Left ventricle myocardium inferior (tissue), 1 donor: ENCODE measurements around the gene ZNF609. TPM values are rescaled to one million over a fixed set of nuclear protein-coding genes. Genes with fewer than 3 reads are reported as not detected.
"Not testable (repeated sequence)": the region's sequence is repeated elsewhere in the genome, so short reads cannot be mapped to it uniquely, and the experiment has no call there.

ENCODE experiments used
- DNase-seq: peaks from one replicate; pipeline ENCODE4 v3.0.0-alpha.2; 2020
- H3K27ac ChIP-seq: fragments of 200-600 bp; replicated peaks from 2 replicates; pipeline ENCODE4 v1.8.0; 2021
- H3K27me3 ChIP-seq: fragments of 200-600 bp; 2 replicates; pipeline ENCODE4 v1.8.0; 2021; ENCODE audit warnings: low read depth
- H3K36me3 ChIP-seq: fragments of 200-600 bp; 2 replicates; pipeline ENCODE4 v1.8.0; 2021
- H3K4me1 ChIP-seq: fragments of 200-600 bp; 2 replicates; pipeline ENCODE4 v1.8.0; 2021
- H3K4me3 ChIP-seq: fragments of 200-600 bp; 2 replicates; pipeline ENCODE4 v1.8.0; 2021; ENCODE audit warnings: mild to moderate bottlenecking, moderate library complexity
- H3K9me3 ChIP-seq: fragments of 200-600 bp; replicated peaks from 2 replicates; pipeline ENCODE4 v1.8.0; 2021
- CTCF ChIP-seq: fragments of 200-600 bp; IDR thresholded peaks from 2 replicates; pipeline ENCODE4 v1.8.0; 2021; ENCODE audit warnings: antibody characterized with exemption, mild to moderate bottlenecking, borderline replicate concordance
- intact Hi-C: fragments of 100-400 bp; cut with micrococcal nuclease; formaldehyde crosslinking; loops from one replicate; pipeline ENCODE4 v1.11.0; 2022
- total RNA-seq: library from RNA; stranded (reverse); fragmentation: NEBNext Ultra II Directional; extraction: Animal tissue kit (Norgen Biotek cat#: 25700); gene quantifications from one replicate; pipeline ENCODE4 v1.2.1, GENCODE V29; 2021
- donor health status: DM: no; HTN: yes; CAD: no; lungs with severe emphysema.

ZNF609 gene
- total RNA-seq, 1 donor from 2014 or later, result 14.7 TPM

DNA sequence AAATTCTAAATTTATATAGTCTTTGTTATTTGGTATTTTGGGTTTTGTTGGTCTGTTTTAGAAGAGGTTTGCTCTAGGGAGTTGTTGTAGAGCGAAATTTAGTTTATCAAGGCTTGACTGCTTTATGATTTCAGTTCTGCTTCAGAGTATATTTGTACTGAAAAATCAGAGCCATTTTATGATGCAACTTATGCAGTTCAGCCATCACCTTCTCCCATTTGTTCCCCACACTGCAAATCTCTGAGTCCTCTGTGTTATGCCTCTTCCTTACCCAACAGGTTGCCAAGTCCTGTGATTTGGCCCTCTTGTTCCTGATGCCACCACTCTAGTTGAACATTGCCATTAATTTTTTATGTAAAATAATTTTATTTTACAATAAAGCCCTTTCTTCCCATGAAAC, 140.4 kb downstream of the ZNF609 start:
- peaks cover 37% of the 10 kb centered on the region for H3K4me1 ChIP-seq
- TF ChIP-seq CTCF, result no peak
- intact Hi-C loops, result no loop called here
- no peak for DNase-seq
- H3K27me3 ChIP-seq, result no peaks in the 10 kb centered on the region
- H3K4me3 ChIP-seq, result no peak overlapping the region
- no peaks in the 10 kb centered on the region for H3K36me3 ChIP-seq
- no peak overlapping the region for H3K27ac ChIP-seq
- H3K9me3 ChIP-seq, result no peaks in the 10 kb centered on the region

DNA sequence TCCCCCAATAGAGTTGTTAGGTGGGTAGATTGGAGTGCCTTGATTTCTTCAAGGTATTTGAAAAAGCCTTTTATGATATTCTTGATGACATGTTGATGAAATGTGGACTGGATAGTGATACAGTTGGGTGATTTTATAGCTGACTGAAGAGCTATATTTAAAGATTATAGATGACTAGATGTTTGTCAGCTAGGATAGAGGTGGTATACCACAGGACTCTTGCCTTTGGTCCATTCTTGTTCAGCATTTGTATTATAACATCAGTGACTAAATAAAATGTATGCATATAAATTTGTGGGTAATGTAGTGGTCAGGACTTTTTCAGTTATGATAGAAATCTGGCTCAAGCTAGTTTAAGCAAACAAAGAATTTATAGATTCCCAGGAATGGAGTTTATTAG, 143.9 kb downstream of the ZNF609 start:
- Histone ChIP-seq H3K4me1 (peaks cover 14% of the 10 kb centered on the region), H3K27ac (no peak overlapping the region), H3K36me3 (no peaks in the 10 kb centered on the region), H3K9me3 (no peaks in the 10 kb centered on the region), H3K4me3 (no peak overlapping the region), H3K27me3 (no peaks in the 10 kb centered on the region)
- no peak for DNase-seq
- intact Hi-C loops, result no loop called here
- TF ChIP-seq CTCF, result no peak

DNA sequence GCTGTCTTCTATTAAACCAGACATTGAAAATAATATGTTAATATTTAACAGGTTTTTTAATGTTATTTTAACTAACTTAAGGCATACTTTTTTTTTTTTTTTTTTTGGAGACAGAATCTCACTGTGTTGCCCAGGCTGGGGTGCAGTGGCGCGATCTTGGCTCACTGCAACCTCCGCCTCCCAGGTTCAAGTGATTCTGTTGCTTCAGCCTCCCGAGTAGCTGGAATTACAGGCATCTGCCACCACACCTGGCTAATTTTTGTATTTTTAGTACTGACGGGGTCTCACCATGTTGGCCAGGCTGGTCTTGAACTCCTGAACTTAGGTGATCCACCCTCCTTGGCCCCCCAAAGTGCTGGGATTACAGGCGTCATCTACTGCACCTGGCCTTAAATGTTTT, 147.0 kb downstream of the ZNF609 start:
- H3K27me3 ChIP-seq, H3K27ac ChIP-seq, H3K9me3 ChIP-seq, H3K36me3 ChIP-seq, DNase-seq, H3K4me3 ChIP-seq, intact Hi-C loops, H3K4me1 ChIP-seq: not testable (repeated sequence)

DNA sequence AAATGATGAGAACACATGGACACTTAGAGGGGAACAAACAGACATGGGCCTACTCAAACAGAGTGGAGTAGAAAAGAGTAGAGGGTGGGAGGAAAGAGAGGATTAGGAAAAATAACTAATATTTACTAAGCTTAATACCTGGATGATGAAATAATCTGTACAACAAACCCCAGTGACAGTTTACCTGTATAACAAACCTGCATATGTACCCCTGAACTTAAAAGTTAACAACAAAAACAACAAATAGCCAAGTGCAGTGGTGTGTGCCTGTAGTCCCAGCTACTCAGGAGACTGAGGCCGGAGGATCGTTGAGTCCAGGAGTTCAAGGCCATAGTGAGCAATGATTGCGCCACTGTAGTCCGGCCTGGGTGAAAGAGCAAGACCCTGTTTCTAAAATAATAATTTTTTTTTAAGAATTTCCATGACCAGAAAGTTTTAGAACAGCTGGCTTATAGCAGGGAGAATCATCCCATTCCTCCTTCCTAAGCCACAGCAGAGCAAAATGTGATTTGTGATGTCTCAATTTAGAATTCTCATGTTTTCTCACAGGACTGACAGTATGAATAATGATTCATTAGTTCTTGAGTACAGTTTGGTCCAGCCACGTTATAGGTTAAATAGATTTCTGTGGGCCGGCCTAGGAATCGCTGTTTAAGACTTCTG, 150.0 kb downstream of the ZNF609 start:
- no peak for TF ChIP-seq CTCF
- no peaks in the 10 kb centered on the region for H3K27me3 ChIP-seq
- H3K36me3 ChIP-seq, result no peaks in the 10 kb centered on the region
- no peak for DNase-seq
- no peaks in the 10 kb centered on the region for H3K4me1 ChIP-seq
- intact Hi-C loops, result no loop called here
- no peak overlapping the region for H3K4me3 ChIP-seq
- no peaks in the 10 kb centered on the region for H3K9me3 ChIP-seq
- H3K27ac ChIP-seq, result no peak overlapping the region

- Histone ChIP-seq H3K9me3 (no peaks in the 10 kb centered on the region), H3K27ac (no peak overlapping the region), H3K36me3 (no peaks in the 10 kb centered on the region), H3K27me3 (no peaks in the 10 kb centered on the region), H3K4me1 (no peaks in the 10 kb centered on the region), H3K4me3 (no peak overlapping the region)
- TF ChIP-seq CTCF, result no peak
- DNase-seq, result no peak
- intact Hi-C loops, result no loop called here
These were observed 150.8 kb downstream of the ZNF609 start for GRCh38 chr15:64611085-64611725.

DNA sequence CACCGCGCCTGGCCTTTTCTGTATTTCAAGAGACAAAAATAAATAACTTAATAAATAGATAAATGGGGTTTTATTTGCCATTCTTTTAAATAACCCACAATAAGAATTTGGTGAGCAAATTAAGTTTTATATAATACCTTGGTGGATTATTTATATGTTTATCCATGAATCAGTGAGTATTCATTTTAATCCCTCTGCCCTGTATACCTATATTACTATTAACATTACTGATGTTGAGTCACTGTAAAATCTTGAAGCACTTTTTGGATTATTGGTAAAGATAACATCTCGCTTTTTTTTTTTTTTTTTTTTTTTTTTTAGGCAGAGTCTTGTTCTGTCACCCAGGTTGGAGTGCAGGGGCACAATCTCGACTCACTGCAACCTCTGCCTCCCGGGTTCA, 154.1 kb downstream of the ZNF609 start:
- no peak for DNase-seq
- Histone ChIP-seq H3K27me3 (no peaks in the 10 kb centered on the region), H3K27ac (no peak overlapping the region), H3K4me1 (peaks cover 11% of the 10 kb centered on the region), H3K36me3 (no peaks in the 10 kb centered on the region), H3K4me3 (no peak overlapping the region), H3K9me3 (no peaks in the 10 kb centered on the region)
- intact Hi-C loops, result no loop called here
- TF ChIP-seq CTCF, result no peak
